Activated CD4-positive, alpha-beta T cell treated with anti-CD3 and anti-CD28 coated beads for 4 hours (primary cell): ENCODE measurements around the gene SLC4A2.

ENCODE experiments used
- DNase-seq, 2 donors: peaks; one replicate each; pipeline ENCODE4 v3.0.0-alpha.2; 2020

Gene SLC4A2

DNA sequence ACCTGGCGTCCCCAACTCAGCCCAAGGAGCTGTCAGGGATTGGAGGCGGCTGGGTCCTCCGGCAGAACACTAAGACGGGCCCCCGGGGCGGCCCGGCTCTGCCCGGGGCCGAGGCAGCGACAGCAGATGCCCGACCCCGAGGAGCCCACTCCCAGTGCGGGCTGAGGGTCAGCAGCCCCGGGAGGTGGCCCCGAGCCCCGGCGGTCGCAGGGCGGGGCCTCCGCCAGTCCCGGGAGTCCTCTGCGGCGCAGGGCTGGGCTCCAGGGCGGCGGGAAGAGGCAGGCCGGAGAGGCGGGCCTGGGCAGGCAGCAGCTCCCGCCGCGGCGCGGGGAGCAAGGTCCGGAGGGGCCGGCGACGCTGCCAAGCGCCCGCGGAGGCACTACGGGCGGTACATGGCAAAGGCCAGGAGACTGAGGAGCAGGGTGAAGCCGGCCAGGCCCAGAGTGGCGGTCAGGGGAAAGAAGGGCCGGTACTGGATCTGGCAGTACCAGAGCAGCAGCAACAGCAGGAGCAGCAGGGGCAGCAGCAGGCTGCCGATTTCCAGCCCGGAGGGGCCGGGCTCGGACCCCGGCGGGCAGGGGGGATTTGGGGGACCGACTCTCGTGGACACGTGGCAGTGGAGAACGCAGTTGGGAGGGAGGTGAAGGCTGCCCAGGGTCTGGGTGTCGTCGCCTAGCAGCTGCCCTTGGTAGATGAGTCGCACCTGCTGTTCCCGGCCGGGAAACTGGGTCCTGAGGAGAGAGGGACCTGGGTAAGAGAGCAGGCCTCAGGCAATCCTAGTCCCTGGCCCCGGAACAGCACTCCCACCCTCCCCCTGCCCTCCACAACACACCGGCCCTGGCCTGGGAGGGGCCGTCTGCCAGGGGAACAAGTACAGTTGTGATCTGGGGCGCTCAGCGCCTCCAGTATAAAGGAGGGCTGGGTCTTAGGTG, 22.0 kb downstream of the SLC4A2 start:
- no peak for DNase-seq

GRCh38 chr7:151082141-151083070, 23.0 kb downstream of the SLC4A2 start:
- DNase-seq: no peak

DNA sequence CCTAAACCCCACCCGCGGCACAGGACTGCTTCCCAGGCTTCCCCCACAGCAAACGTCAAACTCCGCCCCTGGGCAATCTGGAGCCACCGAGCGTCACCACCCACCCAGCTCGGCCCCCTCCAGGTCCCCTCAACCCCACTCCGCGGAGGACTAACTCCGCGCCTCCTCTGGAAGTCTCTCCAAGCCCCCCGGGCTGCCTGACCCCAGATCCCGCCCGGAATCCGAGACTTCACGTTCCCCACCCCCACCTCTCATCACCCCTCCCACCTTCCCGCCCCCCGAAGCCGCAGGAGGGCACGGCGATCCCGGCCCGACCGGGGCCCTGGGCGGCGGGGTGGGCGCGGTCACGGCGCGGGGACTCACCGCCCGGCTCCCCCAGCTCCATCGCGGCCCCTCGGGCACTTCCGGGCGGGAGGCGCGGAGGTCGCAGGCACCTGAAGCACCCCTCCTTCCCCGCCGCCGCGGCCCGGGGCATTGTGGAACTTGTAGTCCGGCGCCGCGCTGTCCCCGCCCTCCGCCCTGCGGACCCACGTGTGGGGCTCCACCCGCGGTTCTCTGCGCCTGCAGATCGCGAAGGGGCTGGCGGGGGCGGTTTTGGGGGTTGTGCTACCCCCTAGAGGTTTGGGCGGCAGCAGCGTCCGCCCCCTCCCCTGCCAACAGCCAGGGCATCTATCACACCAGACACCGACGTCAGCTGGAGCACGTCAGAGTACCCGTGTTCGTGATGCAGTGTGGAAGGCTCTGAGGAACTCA, 23.9 kb downstream of the SLC4A2 start, which contains the start of gene TMUB1:
Gene TMUB1 (minus strand): TSS at position 423 of the 753 bp plus-strand sequence. CDS start 930 bp downstream, outside the sequence.
- DNase-seq: peak; percentile 85 to 87

GRCh38 chr7:151083824-151084160, 24.4 kb downstream of the SLC4A2 start:
- DNase-seq: no peak

GRCh38 chr7:151085329-151085690, 25.9 kb downstream of the SLC4A2 start:
- DNase-seq: no peak

GRCh38 chr7:151085691-151086620, 26.6 kb downstream of the SLC4A2 start, which contains the start of gene AGAP3:
Gene AGAP3, plus strand, starts transcription at chr7:151086475. Its CDS starts 267 bp downstream, at chr7:151086742.
- peak; percentile 54 to 66 for DNase-seq

DNA sequence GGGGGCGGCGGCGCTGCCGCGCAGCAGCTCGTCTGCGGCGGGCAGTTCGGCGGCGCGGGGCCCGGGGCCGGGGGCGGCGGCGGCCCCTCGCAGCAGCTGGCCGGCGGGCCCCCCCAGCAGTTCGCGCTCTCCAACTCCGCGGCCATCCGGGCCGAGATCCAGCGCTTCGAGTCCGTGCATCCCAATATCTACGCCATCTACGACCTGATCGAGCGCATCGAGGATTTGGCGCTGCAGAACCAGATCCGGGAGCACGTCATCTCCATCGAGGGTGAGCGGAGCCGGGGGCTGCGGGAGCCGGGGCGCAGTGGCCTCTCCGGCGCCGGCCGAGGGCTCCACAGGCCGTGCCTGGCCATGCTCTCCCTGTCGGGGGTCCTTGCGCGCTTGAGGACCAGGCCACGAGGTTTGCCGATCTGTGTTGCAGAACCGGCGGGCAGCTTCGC, 27.4 kb downstream of the SLC4A2 start:
- no peak for DNase-seq

GRCh38 chr7:151087245-151088018, 28.0 kb downstream of the SLC4A2 start:
- peak in 1 of 2 donors; percentile 29 for DNase-seq

GRCh38 chr7:151088019-151088855, 28.8 kb downstream of the SLC4A2 start:
- no peak for DNase-seq

GRCh38 chr7:151088856-151089699, 29.7 kb downstream of the SLC4A2 start:
- DNase-seq: no peak

DNA sequence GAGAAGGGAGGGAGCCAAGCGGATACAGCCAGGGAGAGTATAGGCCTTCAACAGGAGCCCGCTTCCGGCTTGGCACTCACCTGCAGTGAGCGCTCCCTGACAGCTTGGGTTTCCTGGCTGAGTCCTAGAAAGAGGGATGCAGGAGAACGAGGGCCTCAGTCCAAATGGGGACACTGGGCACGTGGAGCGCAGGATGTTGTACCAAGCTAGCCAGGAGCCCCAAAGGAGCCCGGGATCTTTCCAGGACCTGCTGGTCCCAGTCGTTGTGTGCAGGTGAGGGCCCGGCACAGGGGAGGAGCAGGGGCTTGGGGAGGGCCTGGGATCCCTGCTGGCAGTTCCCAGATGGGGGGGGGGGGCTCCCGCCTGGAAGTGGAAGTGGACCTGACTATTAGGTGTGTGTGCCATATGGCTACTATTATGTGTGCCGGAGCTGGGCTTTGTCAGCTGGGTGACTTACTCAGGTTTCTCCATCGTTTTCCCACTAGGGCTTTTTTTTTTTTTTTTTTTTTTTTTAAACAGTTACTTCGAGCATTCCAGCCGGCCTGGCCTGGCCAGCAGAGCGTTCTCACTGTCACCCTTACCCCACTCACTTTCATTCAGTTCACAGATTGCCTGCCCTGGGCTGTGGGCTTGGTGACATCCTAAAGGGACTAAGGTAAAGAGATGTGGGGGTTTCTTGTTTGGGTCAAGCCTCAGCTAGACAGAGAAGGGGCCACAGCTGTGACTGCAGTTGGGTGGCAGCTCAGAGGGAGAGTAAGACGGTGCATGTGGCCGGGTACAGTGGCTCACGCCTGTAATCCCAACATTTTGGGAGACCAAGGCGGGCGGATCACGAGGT, 30.7 kb downstream of the SLC4A2 start:
- no peak for DNase-seq

DNA sequence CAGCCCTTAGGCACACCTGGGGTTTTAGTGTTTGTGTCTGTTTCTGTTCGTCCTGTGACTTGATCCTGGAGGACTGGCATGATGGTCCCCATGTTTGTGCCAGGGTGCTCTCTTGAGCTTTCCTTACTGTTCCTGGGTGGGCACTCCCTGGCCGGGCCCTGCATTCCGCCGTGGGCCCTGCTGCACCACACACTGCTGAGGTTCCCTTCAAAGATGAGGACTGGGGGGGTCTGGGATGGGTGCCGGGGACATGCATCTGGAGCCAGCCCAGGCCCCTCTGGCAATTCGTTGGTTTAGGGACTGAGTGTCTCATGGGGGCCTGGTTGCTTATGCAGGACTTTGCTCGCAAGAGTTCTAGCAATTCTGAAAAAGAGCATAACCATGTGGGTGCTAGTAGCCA, 31.6 kb downstream of the SLC4A2 start:
- no peak for DNase-seq

DNA sequence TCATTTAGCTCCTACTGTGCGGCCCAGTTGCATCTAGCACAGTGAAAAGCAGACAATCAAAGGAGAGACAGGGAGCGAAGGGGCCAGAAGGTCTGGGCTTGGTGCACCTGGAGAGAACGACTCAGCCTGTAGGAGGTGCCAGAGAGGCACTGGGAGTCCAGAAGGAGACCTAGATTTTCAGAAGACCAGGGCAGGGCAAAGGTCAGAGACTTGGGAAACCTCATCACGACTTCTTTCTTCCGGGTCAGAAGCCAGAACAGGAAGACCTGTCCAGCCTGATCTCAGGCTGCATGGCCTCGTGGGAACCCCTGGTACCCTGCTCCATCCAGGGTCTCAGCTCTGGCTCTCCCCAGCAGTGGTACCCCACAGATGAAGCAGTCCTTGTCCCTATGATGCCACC, 32.0 kb downstream of the SLC4A2 start:
- DNase-seq: no peak

- DNase-seq: no peak
Observed at GRCh38 chr7:151091988-151092387, 32.6 kb downstream of the SLC4A2 start.

GRCh38 chr7:151093748-151094147, 34.4 kb downstream of the SLC4A2 start:
- DNase-seq: no peak

- no peak for DNase-seq
Observed at GRCh38 chr7:151094675-151095074, 35.3 kb downstream of the SLC4A2 start.

GRCh38 chr7:151095123-151095797, 35.9 kb downstream of the SLC4A2 start:
- DNase-seq: no peak
